Vagina (tissue), 2 donors: ENCODE measurements around the gene C1R.

ENCODE experiments used
- POLR2A ChIP-seq, 2 donors: fragments of 450-650 bp; IDR thresholded peaks; one replicate each; pipeline ENCODE4 v1.6.1; 2017; ENCODE audit warnings: antibody characterized with exemption in 2 of 2, mild to moderate bottlenecking in 2 of 2, moderate library complexity in 2 of 2
- POLR2AphosphoS5 ChIP-seq, 2 donors: sonication (generic); formaldehyde crosslinking; IDR thresholded peaks; one replicate each; pipeline ENCODE4 v1.9.0; 2017; ENCODE audit warnings: antibody characterized with exemption in 2 of 2, mild to moderate bottlenecking in 2 of 2, low read depth in 1 of 2; ENCODE audit not compliant: insufficient read depth in 1 of 2
- TF ChIP-seq, protein P1 (sequence below), 3 experiments: fragments of 450-650 bp in 2 of 3; fragments of 200-600 bp in 1 of 3; sonication (generic) in 1 of 3; IDR thresholded peaks; one replicate each; pipeline ENCODE4 v1.5.1; 2017 to 2019; ENCODE audit warnings: antibody characterized with exemption in 3 of 3, mild to moderate bottlenecking in 2 of 3, moderate library complexity in 2 of 3

- TF ChIP-seq POLR2AphosphoS5 (IDR thresholded peaks at IDR 0.05; ENCODE audit: insufficient read depth in 1 of 2, low read depth in 1 of 2): no peak
- TF ChIP-seq, protein P1, sequence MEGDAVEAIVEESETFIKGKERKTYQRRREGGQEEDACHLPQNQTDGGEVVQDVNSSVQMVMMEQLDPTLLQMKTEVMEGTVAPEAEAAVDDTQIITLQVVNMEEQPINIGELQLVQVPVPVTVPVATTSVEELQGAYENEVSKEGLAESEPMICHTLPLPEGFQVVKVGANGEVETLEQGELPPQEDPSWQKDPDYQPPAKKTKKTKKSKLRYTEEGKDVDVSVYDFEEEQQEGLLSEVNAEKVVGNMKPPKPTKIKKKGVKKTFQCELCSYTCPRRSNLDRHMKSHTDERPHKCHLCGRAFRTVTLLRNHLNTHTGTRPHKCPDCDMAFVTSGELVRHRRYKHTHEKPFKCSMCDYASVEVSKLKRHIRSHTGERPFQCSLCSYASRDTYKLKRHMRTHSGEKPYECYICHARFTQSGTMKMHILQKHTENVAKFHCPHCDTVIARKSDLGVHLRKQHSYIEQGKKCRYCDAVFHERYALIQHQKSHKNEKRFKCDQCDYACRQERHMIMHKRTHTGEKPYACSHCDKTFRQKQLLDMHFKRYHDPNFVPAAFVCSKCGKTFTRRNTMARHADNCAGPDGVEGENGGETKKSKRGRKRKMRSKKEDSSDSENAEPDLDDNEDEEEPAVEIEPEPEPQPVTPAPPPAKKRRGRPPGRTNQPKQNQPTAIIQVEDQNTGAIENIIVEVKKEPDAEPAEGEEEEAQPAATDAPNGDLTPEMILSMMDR (IDR thresholded peaks at IDR 0.05): no peak
- no peak for TF ChIP-seq POLR2A (IDR thresholded peaks at IDR 0.05)
Measured at GRCh38 chr12:7081037-7081436, 11.2 kb downstream of the C1R start.
